ENCODE results near the gene HES2.

- no peak for TF ChIP-seq SMC3 (conservative IDR thresholded peaks at IDR 0.05; ENCODE audit: poor library complexity)
- TF ChIP-seq POLR2AphosphoS5 (IDR thresholded peaks at IDR 0.05): no peak
- TF ChIP-seq CTCF (IDR thresholded peaks at IDR 0.05; ENCODE audit: poor library complexity, severe bottlenecking): no peak
- no peak for TF ChIP-seq RAD21 (conservative IDR thresholded peaks at IDR 0.05)
- no peak for TF ChIP-seq REST (IDR thresholded peaks at IDR 0.05; ENCODE audit: borderline replicate concordance)
- TF ChIP-seq EZH2 (IDR thresholded peaks at IDR 0.05; ENCODE audit: borderline replicate concordance, insufficient read depth, low read length, poor library complexity, severe bottlenecking): no peak
- TF ChIP-seq MXI1 (conservative IDR thresholded peaks at IDR 0.05; ENCODE audit: poor library complexity, severe bottlenecking): no peak
- no peak for TF ChIP-seq TAF1 (IDR thresholded peaks at IDR 0.05; ENCODE audit: low read depth)
Measured at GRCh38 chr1:6461538-6462411, 42.1 kb upstream of the HES2 start.
